H1 (cell line): ENCODE results near the gene FKBP6. TPM values are rescaled to one million over a fixed set of nuclear protein-coding genes. Genes with fewer than 3 reads are reported as not detected.

Experiments
- BACH1 ChIP-seq: IDR thresholded peaks from 2 replicates; pipeline ENCODE4 v1.6.1; 2012; ENCODE audit warnings: low read length, improper control_type of control experiment
- EGR1 ChIP-seq: IDR thresholded peaks from 2 replicates; pipeline ENCODE4 v1.6.1; 2011; ENCODE audit warnings: low read depth, low read length, borderline replicate concordance
- RXRA ChIP-seq: IDR thresholded peaks from 2 replicates; pipeline ENCODE4 v1.6.1; 2011; ENCODE audit warnings: low read depth, mild to moderate bottlenecking, low read length, moderate library complexity; ENCODE audit not compliant: insufficient read depth
- TAF7 ChIP-seq: optimal IDR thresholded peaks from 2 replicates; pipeline ENCODE3; 2011; ENCODE audit warnings: low read depth, mild to moderate bottlenecking, inconsistent platforms, low read length, moderate library complexity, borderline replicate concordance
- polyA plus RNA-seq, 7 experiments: library from polyadenylated mRNA; depleted of rRNA in 3 of 7; stranded (reverse) in 5 of 7; unstranded in 2 of 7; fragments of >200 nt in 5 of 7; fragments of 200-250 nt in 2 of 7; gene quantifications; 1 replicate in 5 of 7; 2 replicates in 1 of 7; 4 replicates in 1 of 7; pipeline versions ENCODE4 v1.2.1 to v1.2.3, GENCODE V29; 2011 to 2013; ENCODE audit warnings: missing spikeins in 2 of 7, mixed read lengths in 2 of 7
- total RNA-seq: library from RNA; stranded (reverse); fragmentation: NEBNext Ultra II Directional; extraction: Animal tissue kit (Norgen Biotek cat#: 25700); gene quantifications from 2 replicates; pipeline ENCODE4 v1.2.1, GENCODE V29; 2021

Gene FKBP6
- total and polyA plus RNA-seq, 2 of the 8 experiments (the other 6 are each of a cell fraction or from before 2014, with no cell fraction given), result 0.14 to 0.19 TPM

GRCh38 chr7:73342645-73343044 lies 14.7 kb downstream of the FKBP6 start (continued):
- TF ChIP-seq TAF7 (no peak), BACH1 (no peak), EGR1 (no peak), RXRA (no peak)
- TF ChIP-seq, all 59 proteins: peak for 5
